HG03571 (cell line): ENCODE results near the gene GSG1L2.

ENCODE experiments used
- ATAC-seq: cut with Tn5 transposase; IDR thresholded peaks from one replicate; pipeline ENCODE4 v1.9.1; 2021; ENCODE audit not compliant: unreplicated experiment

Gene GSG1L2

GRCh38 chr17:9821921-9822320 lies at the start of gene GSG1L2:
GSG1L2 (minus strand) TSS chr17:9822079; CDS start chr17:9822071, 8 bp downstream.
- no peak for ATAC-seq

GRCh38 chr17:9868552-9868951 lies 46.7 kb upstream of the GSG1L2 start:
- no peak for ATAC-seq

- no peak for ATAC-seq
Observed at GRCh38 chr17:9865586-9865985, 43.7 kb upstream of the GSG1L2 start.

DNA sequence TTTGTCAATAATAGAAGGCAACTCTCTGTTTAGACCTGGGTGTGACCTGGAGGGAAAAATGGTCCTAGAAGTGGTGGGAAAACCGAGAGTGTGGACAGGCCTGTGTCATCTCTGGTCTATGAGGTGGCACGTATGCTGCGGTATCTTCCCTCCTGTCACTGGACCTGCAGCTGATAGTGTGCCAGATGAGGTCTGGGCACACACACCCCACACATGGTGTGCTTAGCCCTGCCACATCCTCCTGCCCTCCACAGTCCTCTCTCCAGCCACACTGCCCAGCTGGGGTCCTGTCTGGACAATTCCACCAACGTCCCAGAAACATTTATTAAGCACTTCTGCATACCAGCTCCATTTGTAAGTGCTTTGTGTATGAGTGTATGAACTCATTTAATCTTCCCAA lies 41.1 kb upstream of the GSG1L2 start:
- ATAC-seq = no peak

GRCh38 chr17:9862220-9862619 lies 40.3 kb upstream of the GSG1L2 start:
- ATAC-seq = no peak

DNA sequence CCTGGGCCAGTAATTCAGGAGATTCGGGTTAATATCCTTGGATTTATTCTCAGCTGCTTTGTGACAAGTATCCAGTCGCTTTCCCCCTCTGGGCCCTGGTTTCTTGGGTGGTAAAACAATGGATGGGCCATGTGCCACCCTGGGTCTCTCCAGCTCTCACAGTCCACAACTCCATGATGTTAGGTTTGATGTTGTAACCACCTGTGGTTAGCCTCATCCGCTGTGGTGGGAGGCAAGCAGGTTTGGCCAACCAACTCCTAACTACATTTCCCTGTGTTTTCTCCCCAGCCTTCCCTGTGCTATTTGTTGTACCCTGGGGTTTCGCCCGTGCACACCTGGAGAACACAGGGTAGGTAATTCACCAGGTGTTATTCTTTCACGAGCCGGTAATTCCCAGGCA lies 39.0 kb upstream of the GSG1L2 start:
- no peak for ATAC-seq

DNA sequence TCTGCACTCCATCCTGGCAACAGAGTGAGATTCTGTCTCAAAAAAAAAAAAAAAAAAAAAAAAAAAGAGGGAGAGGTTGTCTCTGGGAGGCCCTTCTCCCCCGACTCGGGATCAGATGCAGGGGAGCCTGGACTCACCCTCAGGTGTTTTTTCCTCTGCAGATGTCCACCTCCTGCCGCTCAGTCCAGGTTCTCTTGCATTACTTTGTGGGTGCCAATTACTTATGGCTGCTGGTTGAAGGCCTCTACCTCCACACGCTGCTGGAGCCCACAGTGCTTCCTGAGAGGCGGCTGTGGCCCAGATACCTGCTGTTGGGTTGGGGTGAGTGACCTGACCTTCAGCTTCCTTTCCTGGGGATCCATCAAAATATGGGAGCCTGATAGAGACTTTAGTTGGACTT lies 37.9 kb upstream of the GSG1L2 start:
- no peak for ATAC-seq

DNA sequence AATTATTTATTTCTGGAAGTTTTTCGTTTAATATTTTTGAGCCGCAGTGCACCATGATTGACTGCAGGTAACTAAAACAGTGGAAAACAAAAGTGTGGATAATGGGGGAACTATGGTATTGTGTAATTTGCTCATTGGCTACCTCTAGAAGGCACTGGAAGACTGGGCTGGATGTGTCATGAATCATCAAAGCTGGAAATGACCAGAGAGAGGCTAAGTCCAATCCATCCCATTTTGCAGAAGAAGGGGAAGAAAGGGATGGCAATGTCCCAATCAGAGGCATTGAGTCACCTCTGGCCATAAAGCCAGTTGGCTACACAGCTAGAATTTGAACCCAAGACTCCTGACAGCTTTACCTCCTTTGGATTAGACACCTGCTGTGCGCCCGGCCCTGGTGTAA lies 33.2 kb upstream of the GSG1L2 start:
- ATAC-seq = no peak

- no peak for ATAC-seq
Observed at GRCh38 chr17:9854255-9854654, 32.4 kb upstream of the GSG1L2 start.

DNA sequence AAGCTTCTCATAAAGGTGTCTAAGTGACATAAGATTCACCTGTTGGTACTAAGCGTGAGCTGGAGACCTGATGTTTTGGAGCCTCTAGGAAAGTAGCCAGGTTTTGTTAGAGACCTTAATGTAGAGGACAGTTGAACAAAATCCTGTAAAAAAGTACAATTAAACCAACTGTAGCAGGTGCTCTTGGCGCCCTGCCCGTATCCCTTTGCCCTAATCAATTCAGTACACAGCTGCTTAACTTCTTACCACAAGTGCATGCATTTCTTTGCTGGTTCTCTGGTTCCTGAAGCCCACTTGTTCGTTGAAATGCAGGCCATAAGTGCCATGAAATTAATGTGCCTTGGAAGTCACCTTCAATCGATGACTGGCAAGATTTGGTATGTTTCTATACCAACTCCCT lies 28.3 kb upstream of the GSG1L2 start:
- ATAC-seq = no peak

GRCh38 chr17:9845306-9845705 lies 23.4 kb upstream of the GSG1L2 start:
- ATAC-seq = no peak

GRCh38 chr17:9844153-9844552 lies 22.3 kb upstream of the GSG1L2 start:
- ATAC-seq = no peak

GRCh38 chr17:9843152-9844010 lies 21.5 kb upstream of the GSG1L2 start:
- no peak for ATAC-seq

- no peak for ATAC-seq
Observed at GRCh38 chr17:9842057-9842758, 20.3 kb upstream of the GSG1L2 start.

DNA sequence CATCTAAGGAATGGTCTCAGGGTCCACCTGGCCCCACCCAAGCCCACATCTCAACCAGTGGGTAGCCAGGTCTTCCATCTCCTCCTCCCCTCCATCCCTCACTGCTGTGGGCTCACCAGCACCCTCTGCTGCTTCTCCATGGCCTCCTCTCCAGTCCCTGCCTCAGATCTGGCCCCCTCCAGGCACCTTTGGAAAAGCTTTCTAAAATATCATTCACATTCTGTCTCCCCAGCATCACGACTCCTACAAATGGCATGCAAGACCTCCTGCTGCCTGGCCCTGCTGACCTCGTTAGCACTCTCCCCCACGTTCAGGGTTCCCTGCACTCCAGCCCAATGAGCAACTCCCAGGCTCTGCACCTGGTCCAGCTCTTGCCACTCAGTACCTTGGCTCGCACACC lies 17.6 kb upstream of the GSG1L2 start:
- ATAC-seq = no peak

DNA sequence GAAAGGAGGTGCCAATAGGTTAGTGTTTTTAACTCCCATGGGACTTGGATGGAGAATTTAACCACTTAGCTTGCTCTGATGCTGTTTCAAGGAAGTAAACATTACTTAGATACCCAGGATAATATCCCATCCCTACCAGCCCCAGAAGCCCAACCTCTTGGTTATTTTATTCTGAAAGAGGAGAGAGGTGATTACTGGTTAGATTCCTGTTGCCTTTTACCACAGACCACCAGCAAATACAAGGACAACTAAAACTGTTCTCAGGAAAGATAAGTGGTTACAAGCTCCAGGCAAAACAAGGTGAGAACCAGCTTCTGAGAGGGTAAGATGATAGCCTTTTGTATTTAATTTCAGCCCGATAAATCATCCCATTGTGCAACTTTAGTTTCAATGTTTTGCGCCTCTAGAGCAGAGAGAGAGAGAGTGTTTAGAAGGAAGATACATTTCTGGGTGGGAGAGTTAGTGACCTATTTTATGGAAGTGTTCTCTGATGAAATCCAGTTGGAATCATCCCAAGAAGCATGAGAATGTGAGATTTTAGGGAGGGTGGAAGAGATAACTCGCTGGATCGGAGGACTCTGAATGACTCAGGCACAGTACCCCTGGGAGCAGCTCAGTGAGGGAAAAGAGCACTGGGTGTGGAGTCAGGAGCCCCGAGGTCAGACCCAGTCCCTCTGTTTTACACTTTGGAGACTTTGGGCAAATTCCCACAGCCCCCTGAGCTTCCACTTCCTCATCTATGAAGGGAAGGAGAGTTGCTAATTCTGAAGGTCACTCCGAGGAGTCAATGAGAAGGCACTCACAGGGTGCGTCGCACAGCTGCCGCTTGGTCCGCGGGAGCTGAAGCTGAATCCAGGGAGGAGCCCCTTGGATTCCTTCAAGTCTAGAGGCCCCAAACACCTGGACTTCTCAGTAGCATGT lies 15.9 kb upstream of the GSG1L2 start:
- ATAC-seq = no peak

DNA sequence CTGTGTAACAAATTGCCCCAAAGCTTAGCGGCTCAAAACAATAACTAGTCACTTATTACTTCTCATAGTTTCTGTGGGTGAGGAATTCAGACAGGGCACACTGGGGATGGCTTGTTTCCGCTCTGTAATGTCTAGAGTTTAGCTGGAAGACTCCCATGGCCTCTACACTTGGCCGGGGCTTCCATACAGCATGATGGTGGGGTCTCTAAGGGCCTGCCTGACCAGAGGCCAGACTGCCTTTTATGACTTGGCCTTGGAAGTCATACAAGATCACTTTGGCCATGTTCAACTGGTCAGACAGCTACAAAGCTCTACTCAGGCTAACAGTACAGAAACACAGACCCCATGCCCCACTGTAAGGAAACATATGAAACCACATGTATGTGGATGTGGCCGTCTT lies 12.0 kb upstream of the GSG1L2 start:
- ATAC-seq = no peak

DNA sequence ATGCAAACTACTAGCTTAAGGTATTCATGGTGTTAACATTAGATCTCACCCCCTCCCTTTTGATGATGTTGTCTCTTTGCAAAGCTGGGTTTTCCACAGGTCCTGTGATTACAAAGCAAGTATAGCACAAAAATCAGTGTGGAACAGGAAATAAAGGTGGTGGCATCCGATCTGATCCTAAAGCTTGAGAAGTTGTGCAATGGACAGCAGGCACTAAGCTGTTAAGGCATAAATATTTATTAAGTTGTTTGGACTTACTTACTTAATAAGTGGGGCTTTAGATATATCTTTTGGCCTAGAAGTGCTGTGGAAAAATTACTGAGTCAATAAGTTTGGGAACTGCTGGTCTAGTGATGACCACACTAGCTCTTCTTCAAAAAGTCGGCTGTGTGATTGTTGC lies 8.8 kb upstream of the GSG1L2 start:
- no peak for ATAC-seq

- no peak for ATAC-seq
Observed at GRCh38 chr17:9829343-9829742, 7.5 kb upstream of the GSG1L2 start.

- no peak for ATAC-seq
Observed at GRCh38 chr17:9828296-9829295, 6.7 kb upstream of the GSG1L2 start.
